WERI-Rb-1 (cell line): ENCODE measurements around the gene ABHD17C.

Source experiments
- DNase-seq: peaks from one replicate; pipeline ENCODE4 v3.0.0-alpha.2; 2020
- H3K27ac ChIP-seq: fragments of 250-450 bp; sonication (Bioruptor Pico); 2 replicates; pipeline ENCODE4 v1.5.1; 2020; ENCODE audit warnings: mild to moderate bottlenecking, moderate library complexity
- H3K27me3 ChIP-seq: fragments of 250-450 bp; sonication (Bioruptor Pico); 2 replicates; pipeline ENCODE4 v1.5.1; 2021; ENCODE audit warnings: mild to moderate bottlenecking, low read depth, moderate library complexity; ENCODE audit not compliant: insufficient read depth, severe bottlenecking
- H3K36me3 ChIP-seq: fragments of 250-450 bp; sonication (Bioruptor Pico); 2 replicates; pipeline ENCODE4 v1.5.1; 2020; ENCODE audit warnings: mild to moderate bottlenecking, moderate library complexity
- H3K4me3 ChIP-seq: 2 replicates; pipeline ENCODE4 v1.5.1; 2011; ENCODE audit warnings: low read depth, mild to moderate bottlenecking, control low read depth, low read length
- H3K9me3 ChIP-seq: fragments of 250-450 bp; sonication (Bioruptor Pico); 2 replicates; pipeline ENCODE4 v1.5.1; 2021; ENCODE audit warnings: mild to moderate bottlenecking, moderate library complexity; ENCODE audit not compliant: severe bottlenecking
- CTCF ChIP-seq: IDR thresholded peaks from 2 replicates; pipeline ENCODE4 v1.5.1; 2011; ENCODE audit warnings: low read depth, mild to moderate bottlenecking, control low read depth, inconsistent platforms, low read length

The ABHD17C gene

GRCh38 chr15:80662129-80662528 is 33.0 kb upstream of the ABHD17C start:
- Histone ChIP-seq H3K9me3 (no peaks in the 10 kb centered on the region), H3K36me3 (no peaks in the 10 kb centered on the region), H3K27me3 (no peaks in the 10 kb centered on the region), H3K4me3 (no peak overlapping the region), H3K27ac (no peak overlapping the region)
- TF ChIP-seq CTCF: no peak
- no peak for DNase-seq

GRCh38 chr15:80662757-80663553 is 32.2 kb upstream of the ABHD17C start:
- Histone ChIP-seq H3K4me3 (no peak overlapping the region), H3K27me3 (no peaks in the 10 kb centered on the region), H3K36me3 (no peaks in the 10 kb centered on the region), H3K27ac (no peak overlapping the region), H3K9me3 (no peaks in the 10 kb centered on the region)
- no peak for DNase-seq
- no peak for TF ChIP-seq CTCF

- no peaks in the 10 kb centered on the region for H3K36me3 ChIP-seq
- no peak overlapping the region for H3K27ac ChIP-seq
- no peak overlapping the region for H3K4me3 ChIP-seq
- no peaks in the 10 kb centered on the region for H3K27me3 ChIP-seq
- H3K9me3 ChIP-seq: no peaks in the 10 kb centered on the region
- DNase-seq: no peak
- TF ChIP-seq CTCF: no peak
These were observed 30.0 kb upstream of the ABHD17C start for GRCh38 chr15:80665151-80665550.

GRCh38 chr15:80667936-80668335 is 27.2 kb upstream of the ABHD17C start:
- Histone ChIP-seq H3K36me3 (no peaks in the 10 kb centered on the region), H3K4me3 (no peak overlapping the region), H3K9me3 (peaks cover 8% of the 10 kb centered on the region), H3K27me3 (no peaks in the 10 kb centered on the region), H3K27ac (no peak overlapping the region)
- no peak for TF ChIP-seq CTCF
- DNase-seq: no peak

- Histone ChIP-seq H3K27me3 (no peaks in the 10 kb centered on the region), H3K36me3 (no peaks in the 10 kb centered on the region), H3K27ac (no peak overlapping the region), H3K4me3 (no peak overlapping the region), H3K9me3 (peaks cover 8% of the 10 kb centered on the region)
- no peak for TF ChIP-seq CTCF
- no peak for DNase-seq
These were observed 26.4 kb upstream of the ABHD17C start for GRCh38 chr15:80668546-80669236.
